Stimulated activated CD4-positive, alpha-beta T cell treated with anti-CD3 and anti-CD28 coated beads, Interleukin-2, amount 100 ng/mL, for 4 hours (primary cell): ENCODE data around the gene GK2.

Experiments used
- DNase-seq: peaks from one replicate; pipeline ENCODE4 v3.0.0-alpha.2; 2020; ENCODE audit warnings: low read depth

Gene GK2

GRCh38 chr4:79408063-79408462, at the start of gene GK2:
Gene GK2 (minus strand): TSS chr4:79408228. CDS start chr4:79408200, 28 bp downstream.
- no peak for DNase-seq

DNA sequence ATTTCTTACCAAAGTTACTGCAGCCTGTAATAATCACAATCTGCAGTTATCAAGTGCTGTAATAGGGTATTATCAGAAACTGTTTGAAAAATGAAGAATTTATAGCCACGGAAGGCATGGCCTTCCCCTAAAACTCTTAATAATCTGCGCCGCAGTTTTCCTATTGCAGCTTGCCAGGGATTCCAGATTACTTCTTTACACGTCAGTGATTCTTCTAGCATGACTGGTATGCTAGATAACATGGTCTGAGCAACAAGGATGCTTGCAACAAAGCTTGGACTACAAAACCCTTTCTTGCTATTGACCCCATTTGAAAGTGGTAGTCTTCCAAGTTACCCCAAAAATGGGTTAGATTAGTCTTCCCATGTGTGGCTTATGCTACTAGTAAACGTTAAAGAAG, 47.2 kb upstream of the GK2 start:
- DNase-seq, result no peak

DNA sequence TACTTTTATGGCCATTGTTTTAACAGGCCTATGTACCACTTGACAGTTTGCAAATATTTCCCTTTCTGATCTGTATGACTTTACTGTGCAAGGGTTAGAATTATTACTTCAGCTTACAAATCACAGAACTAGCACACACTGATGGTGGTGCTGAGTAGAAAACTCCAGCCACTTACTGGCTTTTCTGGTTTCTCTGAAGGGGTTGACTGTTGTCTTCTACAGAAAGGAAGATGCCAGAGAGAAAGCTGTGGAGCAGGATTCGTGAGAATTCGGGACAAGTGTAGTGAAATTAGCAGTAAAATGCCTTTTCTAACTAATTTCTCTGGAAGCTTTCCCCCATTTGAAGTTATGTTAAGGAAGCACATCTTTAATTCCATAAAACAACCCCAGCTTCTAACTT, 46.6 kb upstream of the GK2 start:
- DNase-seq, result no peak

- no peak for DNase-seq
Observed at GRCh38 chr4:79450053-79450452, 42.0 kb upstream of the GK2 start.

- DNase-seq, result no peak
Observed at GRCh38 chr4:79446145-79446544, 38.1 kb upstream of the GK2 start.

- no peak for DNase-seq
Observed at GRCh38 chr4:79445371-79445781, 37.3 kb upstream of the GK2 start.

GRCh38 chr4:79442422-79442821, 34.4 kb upstream of the GK2 start:
- no peak for DNase-seq

DNA sequence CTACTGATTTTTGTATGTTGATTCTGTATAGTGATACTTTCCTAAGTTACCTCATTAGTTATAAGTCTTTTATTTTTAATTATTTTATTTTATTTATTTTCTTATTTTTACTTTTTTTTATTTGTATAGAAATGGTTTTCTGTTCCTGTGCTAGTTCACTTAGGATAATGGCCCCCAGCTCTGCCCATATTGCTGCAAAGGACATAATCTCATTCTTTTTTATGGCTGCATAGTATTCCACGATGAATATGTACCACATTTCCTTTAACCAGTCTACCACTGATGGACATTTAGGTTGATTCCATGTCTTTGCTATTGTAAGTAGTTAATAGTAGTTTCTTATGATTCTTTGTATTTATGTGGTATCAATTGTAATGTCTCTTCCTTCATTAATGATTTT, 31.5 kb upstream of the GK2 start:
- DNase-seq, result no peak

DNA sequence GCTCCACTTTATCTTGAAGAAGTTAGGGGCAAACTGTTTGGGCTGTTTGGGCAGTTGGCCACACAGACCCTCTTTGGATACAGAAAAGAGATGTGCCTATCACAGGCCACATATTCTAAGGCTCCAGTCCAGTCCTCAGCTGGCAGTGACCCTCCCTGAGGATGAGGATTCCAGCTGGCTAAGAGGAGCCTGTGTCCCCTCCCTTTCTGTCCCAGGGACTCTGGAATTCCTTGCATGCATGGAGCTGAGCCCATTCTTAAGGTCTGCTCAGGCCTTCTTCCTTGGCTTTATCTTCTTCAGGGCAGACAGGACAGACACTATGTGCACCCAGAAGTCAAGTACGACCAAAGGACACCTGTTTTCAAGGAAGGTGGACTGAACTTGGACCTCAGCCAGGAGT, 23.8 kb upstream of the GK2 start:
- no peak for DNase-seq

DNA sequence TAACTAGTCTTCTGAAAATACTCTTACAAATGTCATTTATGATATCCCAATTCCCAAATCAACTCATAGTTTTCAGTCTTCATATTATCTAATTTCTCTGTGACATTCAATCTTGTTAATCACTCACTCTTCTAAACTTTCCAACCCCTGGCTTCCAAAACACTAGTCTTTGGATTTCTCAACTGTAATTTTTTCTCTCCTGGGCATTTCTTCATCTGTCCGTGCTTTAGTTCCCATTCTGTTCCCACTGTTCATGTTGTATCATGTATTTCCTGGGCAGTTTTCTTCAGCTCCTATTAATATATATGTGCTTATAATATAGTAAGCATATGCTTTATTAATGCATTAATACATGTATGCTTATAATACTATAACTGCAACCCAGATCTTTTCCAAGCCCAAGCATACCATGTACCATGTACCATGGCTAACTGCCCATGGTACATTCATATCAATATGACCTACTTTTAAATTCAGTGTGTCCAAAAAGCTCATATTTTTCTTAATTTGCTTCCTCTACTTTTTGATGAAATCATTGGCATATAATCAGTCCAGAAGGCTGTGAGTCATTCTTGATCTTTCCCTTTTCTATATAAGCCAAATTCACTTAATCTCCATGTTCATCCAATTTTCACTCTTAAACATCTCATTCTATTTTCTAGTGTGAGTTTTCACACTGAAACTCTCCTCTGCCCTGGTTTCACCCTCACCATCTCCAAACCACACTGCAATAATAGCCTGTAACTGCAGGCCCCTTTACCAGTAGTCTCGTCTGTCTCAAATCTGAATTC, 21.3 kb upstream of the GK2 start:
- DNase-seq, result no peak

DNA sequence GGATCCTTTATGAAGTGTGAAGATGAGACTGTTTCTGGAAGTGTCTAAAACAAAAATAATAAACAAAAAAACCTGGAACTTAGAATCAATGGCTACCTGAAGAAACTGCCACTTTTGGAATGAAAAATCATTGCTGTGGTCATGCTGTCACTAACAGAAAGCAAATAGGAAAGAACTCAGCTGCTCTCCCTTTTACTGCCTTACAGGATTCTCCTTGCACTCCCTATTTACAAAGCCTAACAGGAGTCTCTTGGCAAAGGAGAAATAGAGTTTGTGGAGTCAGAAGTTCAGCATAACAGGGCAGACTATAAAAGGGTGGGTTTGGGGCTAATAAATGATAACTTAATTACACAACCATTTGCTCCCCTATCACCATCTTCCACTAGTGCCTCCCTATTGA, 19.0 kb upstream of the GK2 start:
- DNase-seq, result no peak

DNA sequence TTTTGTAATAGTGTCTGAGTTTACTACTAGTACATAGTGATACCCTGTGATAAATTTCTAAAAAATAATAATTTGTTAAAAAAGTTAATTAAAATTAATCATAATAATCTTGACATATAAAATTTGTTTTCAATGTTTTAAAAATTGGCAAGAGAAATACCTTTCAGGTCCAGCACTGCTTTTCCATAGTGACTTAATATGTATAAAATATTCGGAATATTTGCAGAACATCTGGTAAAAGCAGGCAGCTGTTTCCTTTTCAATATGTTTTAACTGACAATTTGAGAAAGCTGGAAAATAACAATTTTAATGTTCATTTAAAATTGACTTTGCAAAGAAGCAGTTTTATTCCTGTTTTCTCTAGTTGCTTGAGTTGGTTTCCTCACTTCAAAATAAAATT, 17.6 kb upstream of the GK2 start:
- DNase-seq, result no peak

DNA sequence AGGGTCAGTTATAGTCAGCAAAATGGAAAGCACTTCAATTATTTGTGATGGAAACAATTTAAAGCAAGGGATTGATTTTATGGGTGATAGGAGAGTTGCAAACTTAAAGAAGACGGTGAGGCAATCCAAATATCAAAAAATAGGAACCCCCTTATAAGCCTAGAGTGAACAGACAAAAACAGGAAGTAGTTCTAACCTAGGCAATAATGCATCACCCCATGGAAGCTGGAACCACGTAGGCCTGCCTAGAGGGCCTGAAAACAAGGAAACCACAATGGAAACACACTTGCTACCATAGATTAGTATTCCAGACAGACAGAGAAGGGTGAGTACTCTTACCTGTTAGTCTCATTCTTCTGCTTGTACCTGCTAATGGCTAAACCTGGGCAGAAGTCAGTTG, 13.5 kb upstream of the GK2 start:
- DNase-seq, result no peak

GRCh38 chr4:79413886-79414285, 5.9 kb upstream of the GK2 start:
- DNase-seq, result no peak

DNA sequence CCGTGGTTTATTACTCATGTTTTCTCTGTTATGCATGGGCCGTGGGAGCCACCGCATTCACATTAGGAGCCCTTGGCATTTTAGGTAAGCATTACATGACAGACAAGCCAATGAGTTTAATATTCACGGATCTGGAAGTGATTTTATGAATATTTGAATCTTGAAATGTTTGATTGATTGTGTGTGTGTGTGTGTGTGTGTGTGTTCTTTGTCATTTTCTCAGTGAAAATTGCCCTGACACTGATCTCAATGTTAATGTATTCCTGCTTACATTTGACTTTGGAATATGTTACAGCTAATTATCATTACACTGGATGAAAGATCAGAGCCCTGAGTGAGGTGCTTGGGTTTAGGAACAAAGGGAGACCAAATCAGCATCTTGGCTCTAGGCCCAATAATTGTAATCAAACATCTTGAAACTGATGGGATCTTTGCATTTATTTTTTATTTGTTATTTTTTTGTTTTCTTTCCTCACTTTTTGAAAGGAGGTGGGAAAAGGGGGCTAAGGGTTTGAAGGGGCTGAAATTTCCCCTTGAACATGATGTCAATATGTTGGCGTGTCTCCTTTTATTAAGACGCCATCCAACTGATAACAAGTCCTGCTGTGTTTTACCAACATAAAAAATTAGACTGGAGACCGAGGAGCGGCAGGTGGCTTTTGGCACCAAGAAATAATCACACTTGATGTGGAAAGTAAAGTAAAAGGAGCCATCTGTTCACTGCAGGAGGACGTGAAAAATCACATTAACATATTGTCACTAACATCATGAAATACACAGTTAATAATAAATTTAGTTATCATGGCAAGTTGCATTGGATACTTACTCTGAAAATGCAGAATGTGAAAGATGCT, 5.2 kb upstream of the GK2 start:
- DNase-seq, result no peak

GRCh38 chr4:79404666-79405065, 3.4 kb downstream of the GK2 start:
- DNase-seq, result no peak

DNA sequence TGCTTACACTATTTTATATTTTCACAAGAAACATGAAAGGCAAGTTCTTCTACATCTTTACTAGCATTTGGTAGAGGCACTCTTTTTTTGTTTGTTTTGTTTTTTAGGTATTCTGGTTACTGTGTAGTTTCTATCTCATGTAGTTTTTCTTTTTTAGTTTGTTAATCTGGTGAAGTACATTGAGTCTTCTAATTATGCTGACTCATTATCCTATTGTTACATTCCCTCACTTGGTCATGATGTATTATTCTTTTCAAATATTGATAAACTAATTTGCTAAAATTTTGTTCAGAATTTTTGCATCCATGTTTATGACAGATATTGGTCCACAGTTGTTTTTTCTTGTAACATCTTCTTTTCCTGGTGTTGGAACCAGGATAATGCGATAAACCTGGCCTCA, 4.7 kb downstream of the GK2 start:
- DNase-seq, result no peak

DNA sequence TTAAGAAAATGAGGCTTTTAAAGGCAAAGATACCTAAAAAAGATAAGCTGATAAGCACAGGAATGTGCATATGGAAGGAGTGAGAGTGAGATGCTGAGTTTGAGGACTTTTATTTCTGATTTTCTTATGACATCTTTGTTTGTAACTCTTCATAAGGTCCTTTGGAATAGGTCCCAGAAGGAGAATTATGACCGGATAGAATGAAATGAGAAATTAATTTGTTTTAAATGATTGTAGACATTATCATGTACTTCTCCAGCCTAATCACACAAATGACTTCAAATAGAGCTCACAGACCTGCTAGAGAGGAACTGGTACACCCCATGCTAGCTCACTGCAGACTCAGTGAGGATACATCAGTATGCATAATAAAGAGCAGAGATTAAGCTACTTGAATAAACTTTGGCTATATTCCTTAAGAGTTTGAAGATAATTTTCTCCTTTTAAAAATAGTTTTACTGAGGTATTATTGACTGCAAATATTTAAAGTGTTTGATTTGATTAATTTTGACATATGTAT, 5.6 kb downstream of the GK2 start:
- no peak for DNase-seq

DNA sequence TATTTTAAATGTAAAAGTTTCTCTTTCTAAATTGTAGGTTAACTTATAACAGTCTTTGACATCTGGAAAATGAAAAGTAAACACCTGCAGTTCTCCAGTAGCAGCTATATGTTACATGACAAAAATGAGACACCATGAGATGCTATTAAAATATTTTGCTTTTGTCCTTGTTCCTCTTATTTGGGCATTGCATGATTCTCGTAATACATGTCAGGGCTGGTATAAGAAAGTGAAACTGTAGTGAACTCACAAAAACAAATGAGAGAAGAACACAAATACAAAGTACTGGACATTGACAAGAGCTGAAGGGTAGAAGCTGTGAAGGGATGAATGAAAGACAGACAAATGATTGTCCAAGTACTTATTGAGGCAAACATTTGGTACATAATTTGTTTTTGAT, 9.0 kb downstream of the GK2 start:
- no peak for DNase-seq

GRCh38 chr4:79397951-79398350, 10.1 kb downstream of the GK2 start:
- no peak for DNase-seq

DNA sequence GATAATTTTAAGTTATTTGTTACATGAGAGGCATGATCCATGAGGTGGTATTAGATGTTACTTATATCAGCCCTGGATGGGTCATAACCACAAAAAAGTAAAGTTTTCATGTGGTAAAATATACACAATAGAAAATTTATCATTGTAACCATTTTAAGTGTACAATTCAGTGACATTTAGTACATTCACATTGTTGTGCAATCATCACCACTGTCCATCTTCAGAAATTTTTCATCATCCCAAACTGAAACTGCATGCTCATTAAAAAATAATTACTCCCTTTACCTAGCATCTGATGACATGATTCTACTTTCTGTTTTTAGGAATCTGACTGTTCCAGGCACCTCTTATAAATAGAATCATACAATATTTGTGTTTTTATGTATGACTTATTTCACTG, 11.2 kb downstream of the GK2 start:
- no peak for DNase-seq

GRCh38 chr4:79395841-79396240, 12.2 kb downstream of the GK2 start:
- DNase-seq, result no peak

DNA sequence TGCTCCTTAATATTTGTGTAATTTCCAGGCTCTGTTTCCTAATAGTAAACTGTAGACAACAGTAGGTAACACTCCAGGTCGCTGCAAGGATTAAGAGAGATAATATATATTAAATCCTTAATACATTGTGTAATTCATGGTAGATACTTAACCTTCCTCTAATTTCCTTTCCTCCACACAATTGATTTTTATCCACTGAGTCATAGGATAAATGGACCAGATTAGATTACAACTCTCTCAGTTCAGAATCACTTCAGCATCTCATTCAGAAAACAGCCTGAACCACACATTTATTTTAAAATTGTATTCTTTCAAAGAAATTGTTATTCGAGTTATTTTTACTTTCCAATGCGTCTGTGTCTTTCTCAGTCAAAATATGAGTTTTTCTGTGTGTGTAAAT, 17.1 kb downstream of the GK2 start:
- no peak for DNase-seq
